22Rv1 (cell line): ENCODE data around the gene ZNF526.

Experiments
- H3K27ac ChIP-seq: fragments of 450-650 bp; 2 replicates; pipeline ENCODE4 v1.5.1; 2017
- CTCF ChIP-seq: fragments of 450-650 bp; IDR thresholded peaks from 2 replicates; pipeline ENCODE4 v1.5.1; 2017; ENCODE audit warnings: mild to moderate bottlenecking
- ZFX ChIP-seq: fragments of 450-650 bp; IDR thresholded peaks from 2 replicates; pipeline ENCODE4 v1.6.1; 2017; ENCODE audit warnings: antibody characterized with exemption, borderline replicate concordance

ZNF526 gene

GRCh38 chr19:42202290-42202880 lies 17.7 kb upstream of the ZNF526 start:
- no peak overlapping the region for H3K27ac ChIP-seq
- no peak for TF ChIP-seq CTCF

- H3K27ac ChIP-seq: no peak overlapping the region
- TF ChIP-seq CTCF (no peak), ZFX (no peak)
These were observed 16.4 kb upstream of the ZNF526 start for GRCh38 chr19:42203700-42204099.

GRCh38 chr19:42204664-42205063 lies 15.4 kb upstream of the ZNF526 start:
- H3K27ac ChIP-seq: no peak overlapping the region

GRCh38 chr19:42206871-42207755 lies 13.0 kb upstream of the ZNF526 start:
- TF ChIP-seq ZFX (no peak), CTCF (no peak)
- H3K27ac ChIP-seq: no peak overlapping the region

More at GRCh38 chr19:42204664-42205063, 15.4 kb upstream of the ZNF526 start:
- no peak for TF ChIP-seq ZFX
- TF ChIP-seq CTCF: no peak

GRCh38 chr19:42207767-42208271 lies 12.3 kb upstream of the ZNF526 start:
- TF ChIP-seq ZFX: no peak
- no peak for TF ChIP-seq CTCF
- H3K27ac ChIP-seq: no peak overlapping the region

GRCh38 chr19:42208612-42209011 lies 11.5 kb upstream of the ZNF526 start:
- H3K27ac ChIP-seq: no peak overlapping the region

More at GRCh38 chr19:42208612-42209011, 11.5 kb upstream of the ZNF526 start:
- TF ChIP-seq ZFX (no peak), CTCF (no peak)
